ENCODE measurements around the gene TOM1L2.

TOM1L2 gene

DNA sequence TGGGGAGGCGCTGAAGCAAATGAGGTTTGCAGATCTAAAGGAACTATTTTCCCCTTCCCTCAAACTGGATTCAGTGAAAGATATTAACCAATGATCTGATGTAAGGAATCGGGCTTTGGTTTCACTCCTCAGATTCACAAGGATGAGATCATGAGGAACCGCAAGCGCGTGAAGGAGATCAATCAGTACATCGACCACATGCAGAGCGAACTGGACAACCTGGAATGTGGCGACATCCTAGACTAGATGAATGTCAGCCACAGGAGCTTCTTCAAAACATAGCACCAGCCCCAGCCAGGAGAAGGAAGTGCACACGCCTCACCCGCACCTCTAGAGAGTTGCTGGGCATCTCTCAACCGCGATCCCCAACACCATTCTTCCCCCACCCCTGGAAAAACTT, 44.2 kb upstream of the TOM1L2 start:
- no peak for DNase-seq (ENCODE audit: low read depth in 1 of 2, low spot score in 1 of 2)
- TF ChIP-seq, protein P1, sequence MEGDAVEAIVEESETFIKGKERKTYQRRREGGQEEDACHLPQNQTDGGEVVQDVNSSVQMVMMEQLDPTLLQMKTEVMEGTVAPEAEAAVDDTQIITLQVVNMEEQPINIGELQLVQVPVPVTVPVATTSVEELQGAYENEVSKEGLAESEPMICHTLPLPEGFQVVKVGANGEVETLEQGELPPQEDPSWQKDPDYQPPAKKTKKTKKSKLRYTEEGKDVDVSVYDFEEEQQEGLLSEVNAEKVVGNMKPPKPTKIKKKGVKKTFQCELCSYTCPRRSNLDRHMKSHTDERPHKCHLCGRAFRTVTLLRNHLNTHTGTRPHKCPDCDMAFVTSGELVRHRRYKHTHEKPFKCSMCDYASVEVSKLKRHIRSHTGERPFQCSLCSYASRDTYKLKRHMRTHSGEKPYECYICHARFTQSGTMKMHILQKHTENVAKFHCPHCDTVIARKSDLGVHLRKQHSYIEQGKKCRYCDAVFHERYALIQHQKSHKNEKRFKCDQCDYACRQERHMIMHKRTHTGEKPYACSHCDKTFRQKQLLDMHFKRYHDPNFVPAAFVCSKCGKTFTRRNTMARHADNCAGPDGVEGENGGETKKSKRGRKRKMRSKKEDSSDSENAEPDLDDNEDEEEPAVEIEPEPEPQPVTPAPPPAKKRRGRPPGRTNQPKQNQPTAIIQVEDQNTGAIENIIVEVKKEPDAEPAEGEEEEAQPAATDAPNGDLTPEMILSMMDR (IDR thresholded peaks at IDR 0.05; ENCODE audit: insufficient read depth, low read length): no peak
- TF ChIP-seq POLR2AphosphoS5 (IDR thresholded peaks at IDR 0.05; ENCODE audit: low read depth): no peak
- no peak for TF ChIP-seq GABPA (IDR thresholded peaks at IDR 0.05; ENCODE audit: low read depth)
- TF ChIP-seq, protein P2, sequence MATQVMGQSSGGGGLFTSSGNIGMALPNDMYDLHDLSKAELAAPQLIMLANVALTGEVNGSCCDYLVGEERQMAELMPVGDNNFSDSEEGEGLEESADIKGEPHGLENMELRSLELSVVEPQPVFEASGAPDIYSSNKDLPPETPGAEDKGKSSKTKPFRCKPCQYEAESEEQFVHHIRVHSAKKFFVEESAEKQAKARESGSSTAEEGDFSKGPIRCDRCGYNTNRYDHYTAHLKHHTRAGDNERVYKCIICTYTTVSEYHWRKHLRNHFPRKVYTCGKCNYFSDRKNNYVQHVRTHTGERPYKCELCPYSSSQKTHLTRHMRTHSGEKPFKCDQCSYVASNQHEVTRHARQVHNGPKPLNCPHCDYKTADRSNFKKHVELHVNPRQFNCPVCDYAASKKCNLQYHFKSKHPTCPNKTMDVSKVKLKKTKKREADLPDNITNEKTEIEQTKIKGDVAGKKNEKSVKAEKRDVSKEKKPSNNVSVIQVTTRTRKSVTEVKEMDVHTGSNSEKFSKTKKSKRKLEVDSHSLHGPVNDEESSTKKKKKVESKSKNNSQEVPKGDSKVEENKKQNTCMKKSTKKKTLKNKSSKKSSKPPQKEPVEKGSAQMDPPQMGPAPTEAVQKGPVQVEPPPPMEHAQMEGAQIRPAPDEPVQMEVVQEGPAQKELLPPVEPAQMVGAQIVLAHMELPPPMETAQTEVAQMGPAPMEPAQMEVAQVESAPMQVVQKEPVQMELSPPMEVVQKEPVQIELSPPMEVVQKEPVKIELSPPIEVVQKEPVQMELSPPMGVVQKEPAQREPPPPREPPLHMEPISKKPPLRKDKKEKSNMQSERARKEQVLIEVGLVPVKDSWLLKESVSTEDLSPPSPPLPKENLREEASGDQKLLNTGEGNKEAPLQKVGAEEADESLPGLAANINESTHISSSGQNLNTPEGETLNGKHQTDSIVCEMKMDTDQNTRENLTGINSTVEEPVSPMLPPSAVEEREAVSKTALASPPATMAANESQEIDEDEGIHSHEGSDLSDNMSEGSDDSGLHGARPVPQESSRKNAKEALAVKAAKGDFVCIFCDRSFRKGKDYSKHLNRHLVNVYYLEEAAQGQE (IDR thresholded peaks at IDR 0.05; ENCODE audit: insufficient replicate concordance, low read depth): no peak
- no peak for TF ChIP-seq SPI1 (IDR thresholded peaks at IDR 0.05; ENCODE audit: borderline replicate concordance, low read depth)
- Histone ChIP-seq H3K27ac (replicated peaks) (no peak overlapping the region), H3K4me3 (replicated peaks; ENCODE audit: insufficient read depth, low read length) (no peak overlapping the region), H3K27me3 (ENCODE audit: insufficient read depth, poor library complexity, severe bottlenecking) (no peaks in the 10 kb centered on the region)

DNA sequence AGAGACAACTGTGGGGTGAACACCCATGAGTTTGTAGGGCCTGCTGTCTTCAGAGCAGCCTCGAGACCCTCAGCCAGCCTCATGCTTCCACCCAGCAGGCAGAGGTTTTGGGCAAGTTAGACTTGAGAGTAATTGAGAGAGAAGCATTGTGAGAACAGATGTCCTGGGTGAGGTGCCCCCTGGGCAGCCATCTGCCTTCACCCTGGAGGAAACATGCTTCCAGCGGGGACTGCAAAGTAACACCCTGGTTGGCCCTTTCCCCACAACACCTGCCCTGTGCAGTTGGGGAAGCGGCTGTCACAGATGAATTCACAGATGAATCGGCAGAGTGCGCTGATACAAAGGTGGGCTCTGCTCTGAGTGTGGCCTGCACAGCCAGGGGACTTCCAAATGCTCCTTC, 43.4 kb upstream of the TOM1L2 start:
- TF ChIP-seq, protein P1 (IDR thresholded peaks at IDR 0.05; ENCODE audit: insufficient read depth, low read length): no peak
- no peak for TF ChIP-seq SPI1 (IDR thresholded peaks at IDR 0.05; ENCODE audit: borderline replicate concordance, low read depth)
- no peak for TF ChIP-seq GABPA (IDR thresholded peaks at IDR 0.05; ENCODE audit: low read depth)
- TF ChIP-seq, protein P2 (IDR thresholded peaks at IDR 0.05; ENCODE audit: insufficient replicate concordance, low read depth): no peak
- no peak for TF ChIP-seq POLR2AphosphoS5 (IDR thresholded peaks at IDR 0.05; ENCODE audit: low read depth)
- Histone ChIP-seq H3K27ac (replicated peaks) (no peak overlapping the region), H3K27me3 (ENCODE audit: insufficient read depth, poor library complexity, severe bottlenecking) (no peaks in the 10 kb centered on the region), H3K4me3 (replicated peaks; ENCODE audit: insufficient read depth, low read length) (no peak overlapping the region)
- DNase-seq (ENCODE audit: low read depth in 1 of 2, low spot score in 1 of 2): no peak

DNA sequence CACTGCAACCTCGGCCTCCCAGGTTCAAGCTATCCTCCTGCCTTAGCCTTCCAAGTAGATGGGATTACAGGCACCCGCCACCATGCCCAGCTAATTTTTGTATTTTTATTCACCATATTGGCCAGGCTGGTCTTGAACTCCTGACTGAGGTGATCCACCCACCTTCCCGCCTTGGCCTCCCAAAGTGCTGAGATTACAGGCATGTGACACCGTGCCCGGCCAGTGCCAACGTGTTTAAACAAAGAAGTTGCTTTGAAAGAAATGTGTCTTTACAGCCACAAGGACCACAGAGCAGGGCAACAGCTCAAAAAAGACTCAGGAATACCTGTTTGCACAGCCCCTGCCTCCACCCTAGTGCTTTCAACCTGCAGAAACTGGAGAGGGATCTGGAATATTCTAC, 41.8 kb upstream of the TOM1L2 start:
- no peaks in the 10 kb centered on the region for H3K27me3 ChIP-seq (ENCODE audit: insufficient read depth, poor library complexity, severe bottlenecking)
- no peak for TF ChIP-seq POLR2AphosphoS5 (IDR thresholded peaks at IDR 0.05; ENCODE audit: low read depth)
- TF ChIP-seq, protein P2 (IDR thresholded peaks at IDR 0.05; ENCODE audit: insufficient replicate concordance, low read depth): no peak
- no peak for TF ChIP-seq GABPA (IDR thresholded peaks at IDR 0.05; ENCODE audit: low read depth)
- no peak for DNase-seq (ENCODE audit: low read depth in 1 of 2, low spot score in 1 of 2)

DNA sequence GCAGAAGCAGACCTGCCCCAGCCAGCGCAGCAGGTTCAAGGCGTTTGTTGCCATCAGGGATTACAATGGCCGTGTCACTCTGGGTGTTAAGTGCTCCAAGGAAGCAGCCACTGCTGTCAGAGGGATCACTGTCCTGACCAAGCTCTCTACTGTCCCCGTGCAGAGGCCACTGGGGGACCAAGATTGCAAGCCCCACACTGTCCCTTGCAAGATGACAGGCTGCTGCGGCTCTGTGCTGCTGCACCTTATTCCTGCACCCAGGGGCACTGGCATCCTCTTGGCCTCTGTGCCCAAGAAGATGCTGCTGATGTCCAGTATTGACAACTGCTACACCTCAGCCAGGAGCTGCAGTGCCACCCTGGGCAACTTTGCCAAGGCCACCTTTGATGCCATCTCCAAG, 39.1 kb upstream of the TOM1L2 start:
- Histone ChIP-seq H3K27ac (replicated peaks) (no peak overlapping the region), H3K27me3 (ENCODE audit: insufficient read depth, poor library complexity, severe bottlenecking) (no peaks in the 10 kb centered on the region), H3K4me3 (replicated peaks; ENCODE audit: insufficient read depth, low read length) (no peak overlapping the region)
- DNase-seq (ENCODE audit: low read depth in 1 of 2, low spot score in 1 of 2): no peak
- TF ChIP-seq, protein P1 (IDR thresholded peaks at IDR 0.05; ENCODE audit: insufficient read depth, low read length): no peak
- TF ChIP-seq, protein P2 (IDR thresholded peaks at IDR 0.05; ENCODE audit: insufficient replicate concordance, low read depth): no peak
- no peak for TF ChIP-seq GABPA (IDR thresholded peaks at IDR 0.05; ENCODE audit: low read depth)

More for the DNA sequence above, 41.8 kb upstream of the TOM1L2 start:
- no peak overlapping the region for H3K27ac ChIP-seq (replicated peaks)
- H3K4me3 ChIP-seq (replicated peaks; ENCODE audit: insufficient read depth, low read length): no peak overlapping the region
